Stimulated activated CD8-positive, alpha-beta memory T cell treated with anti-CD3 and anti-CD28 coated beads, Interleukin-12 subunit alpha, Interleukin-12 subunit beta, amount 100 ng/mL, for 24 hours (primary cell): ENCODE measurements around the gene NSMCE1.
A peak's percentile ranks its signal among the peaks of the same experiment; 100 is the strongest.

Experiments used
- DNase-seq: peaks from one replicate; pipeline ENCODE4 v3.0.0-alpha.2; 2020; ENCODE audit errors: extremely low read depth

NSMCE1 gene

GRCh38 chr16:27195076-27195741, 73.4 kb downstream of the NSMCE1 start:
- DNase-seq: no peak

DNA sequence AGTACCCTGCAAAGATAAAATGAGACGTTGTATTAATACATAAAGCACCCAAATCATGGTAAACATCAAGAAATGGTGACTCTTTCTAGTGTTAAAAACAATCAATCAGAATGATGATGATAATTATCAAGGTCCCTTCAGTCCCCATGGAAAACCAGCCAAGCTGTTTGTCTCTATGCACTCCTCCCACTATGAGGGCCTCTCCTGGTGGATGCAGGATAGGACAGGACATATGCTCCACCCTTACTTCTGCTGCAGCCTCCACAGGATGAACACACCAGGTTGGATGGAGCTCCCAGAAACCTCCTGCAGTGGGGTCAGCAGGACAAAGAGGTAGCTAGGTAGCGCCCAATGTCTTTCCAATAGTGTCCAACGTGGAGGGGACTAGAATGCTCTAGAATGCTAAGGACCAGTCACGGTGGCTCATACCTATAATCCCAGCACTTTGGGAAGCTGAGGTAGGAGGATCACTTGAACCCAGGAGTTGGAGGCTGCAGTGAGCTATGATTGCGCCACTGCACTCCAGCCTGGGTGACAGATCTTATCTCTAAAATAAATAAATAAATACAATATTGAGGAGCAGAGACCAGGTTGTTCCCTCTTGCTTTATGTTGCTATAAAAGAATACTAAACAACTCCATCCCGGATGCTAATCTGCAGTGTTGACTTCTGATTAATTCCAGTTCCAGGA, 75.1 kb downstream of the NSMCE1 start:
- DNase-seq: no peak

- DNase-seq: no peak
These were observed 77.1 kb downstream of the NSMCE1 start for GRCh38 chr16:27191352-27191924.

GRCh38 chr16:27190316-27190871, 78.2 kb downstream of the NSMCE1 start:
- no peak for DNase-seq

DNA sequence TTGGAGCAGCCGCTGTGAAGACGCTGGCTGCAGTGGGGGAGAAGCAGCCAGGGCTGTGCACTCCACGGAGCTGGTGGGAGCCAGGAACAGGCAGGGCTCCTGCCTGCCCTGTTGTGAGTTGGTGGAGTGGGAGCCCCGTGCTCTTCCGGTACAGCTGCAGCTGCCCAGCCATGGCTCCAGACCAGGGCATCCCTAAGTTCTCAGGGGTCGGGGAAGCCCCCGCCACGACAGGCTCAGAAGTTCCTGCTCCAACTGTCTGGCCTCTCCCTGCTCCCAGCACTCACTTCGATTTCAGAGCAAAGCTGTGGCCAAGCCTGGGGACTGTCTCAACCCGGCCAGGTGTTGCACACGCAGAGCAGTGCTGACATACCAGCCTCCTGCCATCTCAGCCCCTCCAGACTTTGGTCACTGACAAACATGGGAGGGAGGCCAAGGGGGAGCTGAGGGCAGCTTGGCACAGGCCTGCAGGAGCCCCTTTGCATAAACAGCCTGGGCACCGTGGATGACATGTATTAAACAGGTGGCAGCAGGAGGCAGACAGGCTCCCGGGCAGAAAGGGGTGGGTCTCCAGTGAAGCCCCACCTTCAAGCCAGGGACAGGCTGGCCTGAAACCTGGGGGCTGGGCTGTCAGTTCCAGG, 79.1 kb downstream of the NSMCE1 start:
- no peak for DNase-seq

GRCh38 chr16:27188633-27189032, 79.9 kb downstream of the NSMCE1 start:
- no peak for DNase-seq

GRCh38 chr16:27185776-27186130, 82.8 kb downstream of the NSMCE1 start:
- DNase-seq: no peak

DNA sequence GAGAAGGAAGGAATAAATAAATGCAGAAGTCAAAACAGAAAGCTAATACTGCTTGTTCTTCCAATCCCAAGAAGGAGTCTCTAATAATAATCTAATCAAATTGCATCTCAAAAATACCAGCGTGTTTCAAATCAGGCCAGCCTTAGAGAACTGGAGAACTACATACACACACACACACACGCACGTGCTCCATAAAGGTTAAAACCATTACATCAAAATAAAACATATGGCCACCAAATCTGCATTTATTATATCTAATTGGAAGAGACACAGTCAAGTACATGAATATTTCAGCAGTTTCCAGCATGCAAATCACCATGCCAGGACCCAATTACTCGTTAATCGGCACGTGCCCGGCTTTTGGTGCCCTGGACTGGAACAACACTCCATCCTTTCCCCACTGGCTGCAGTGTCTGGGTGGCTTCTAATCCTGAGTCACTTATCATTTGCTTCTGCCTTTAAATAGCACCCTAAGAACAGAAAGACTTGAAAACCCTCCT, 85.6 kb downstream of the NSMCE1 start:
- no peak for DNase-seq

- DNase-seq: no peak
These were observed 87.4 kb downstream of the NSMCE1 start for GRCh38 chr16:27181019-27181790.

- DNase-seq: peak; percentile 45
These were observed 89.0 kb downstream of the NSMCE1 start for GRCh38 chr16:27179500-27180072.

- DNase-seq: no peak
These were observed 91.4 kb downstream of the NSMCE1 start for GRCh38 chr16:27177031-27177774.

- no peak for DNase-seq
These were observed 92.7 kb downstream of the NSMCE1 start for GRCh38 chr16:27175888-27176287.
